ENCODE results near the gene C5orf58. TPM values are rescaled to one million over a fixed set of nuclear protein-coding genes. Genes with fewer than 3 reads are reported as not detected.

Gene C5orf58
- total RNA-seq, 2 donors from 2014 or later = not detected

GRCh38 chr5:170294057-170294456 lies 61.3 kb downstream of the C5orf58 start:
- intact Hi-C loops (cut with DNase I) = no loop called here
- Histone ChIP-seq H3K4me1 (no peaks in the 10 kb centered on the region), H3K9me3 (no peaks in the 10 kb centered on the region), H3K36me3 (no peaks in the 10 kb centered on the region), H3K27me3 (no peaks in the 10 kb centered on the region), H3K9ac (ENCODE audit: low read depth in 2 of 2, low read length in 2 of 2) (no peak overlapping the region), H3K27ac (no peak overlapping the region), H3K4me3 (peak overlapping the region; percentile 19)
- no peak for DNase-seq
- no peak for TF ChIP-seq CTCF (IDR thresholded peaks at IDR 0.05)

- peak overlapping the region; percentile 19 for H3K4me3 ChIP-seq
- intact Hi-C loops (cut with DNase I) = no loop called here
- H3K27ac ChIP-seq = no peak overlapping the region
- H3K36me3 ChIP-seq = no peaks in the 10 kb centered on the region
- H3K9me3 ChIP-seq = no peaks in the 10 kb centered on the region
- DNase-seq = no peak
- H3K9ac ChIP-seq (ENCODE audit: low read depth in 2 of 2, low read length in 2 of 2) = no peak overlapping the region
- H3K4me1 ChIP-seq = no peaks in the 10 kb centered on the region
- TF ChIP-seq CTCF (IDR thresholded peaks at IDR 0.05) = no peak
- no peaks in the 10 kb centered on the region for H3K27me3 ChIP-seq
These were observed 61.8 kb downstream of the C5orf58 start for GRCh38 chr5:170294556-170294955.

Other genes starting within 250 kb of the C5orf58 start
- under 1 TPM in 1 of 2 donors, not detected in 1; 0.16 TPM for gene FOXI1, start 127.1 kb upstream of the C5orf58 start, total RNA-seq
- gene LCP2, start 64.8 kb downstream of the C5orf58 start, total RNA-seq = 10 to 100 TPM in 1 of 2 donors, 1 to 10 TPM in 1; 8.0 to 13.4 TPM
- 1 to 10 TPM in 1 of 2 donors, under 1 TPM in 1; 0.42 to 6.9 TPM for gene KCNMB1, start 156.4 kb downstream of the C5orf58 start, total RNA-seq

Measured in colonic mucosa (tissue), 4 donors.